ENCODE results near the gene STAT3. TPM values are rescaled to one million over a fixed set of nuclear protein-coding genes. Genes with fewer than 3 reads are reported as not detected.

The STAT3 gene
- 154 and 163 TPM in 2 replicates for total RNA-seq
- polyA plus RNA-seq = 152 and 157 TPM in 2 replicates

GRCh38 chr17:42388381-42389134, at the start of gene STAT3:
Gene STAT3, minus strand, starts transcription at chr17:42388442. Its CDS starts 39,926 bp downstream, at chr17:42348516.
- Histone ChIP-seq H3K9me3 (ENCODE audit: low read depth) (no peaks in the 10 kb centered on the region), H3K79me2 (peaks cover 45% of the 10 kb centered on the region), H3K4me2 (peak within 1 kb of the TSS; percentile 79), H3K4me1 (ENCODE audit: insufficient read depth) (peaks cover 20% of the 10 kb centered on the region), H3K36me3 (replicated peaks; ENCODE audit: insufficient read depth, low read depth) (no peaks in the 10 kb centered on the region), H3K4me3 (peak within 1 kb of the TSS; percentile 47), H3K9me2 (replicated peaks; ENCODE audit: insufficient read depth) (no peaks in the 10 kb centered on the region), H3K27me3 (no peaks in the 10 kb centered on the region), H2AFZ (peak within 1 kb of the TSS; percentile 46), H4K20me1 (ENCODE audit: insufficient read depth, poor library complexity, severe bottlenecking) (peaks cover 34% of the 10 kb centered on the region), H3K27ac (peak within 1 kb of the TSS; percentile 96)
- WGBS (ENCODE audit: low lambda C conversion rate, missing lambda C conversion rate) = 2% methylated on average over 39 of the region's 44 CpGs
- TF ChIP-seq EZH2phosphoT487 (IDR thresholded peaks at IDR 0.05; ENCODE audit: low read depth, severe bottlenecking, unreplicated experiment) (no peak), CTCF (IDR thresholded peaks at IDR 0.05; ENCODE audit: poor library complexity) (no peak), EZH2 (IDR thresholded peaks at IDR 0.05; ENCODE audit: borderline replicate concordance) (no peak)
- DNase-seq (ENCODE audit: low spot score) = peak; percentile 100

- Histone ChIP-seq H3K9me3 (ENCODE audit: low read depth) (no peaks in the 10 kb centered on the region), H3K79me2 (no peaks in the 10 kb centered on the region), H3K4me2 (no peak overlapping the region), H3K36me3 (replicated peaks; ENCODE audit: insufficient read depth, low read depth) (no peaks in the 10 kb centered on the region), H3K4me1 (ENCODE audit: insufficient read depth) (peaks cover 11% of the 10 kb centered on the region), H3K27me3 (no peaks in the 10 kb centered on the region), H3K4me3 (no peak overlapping the region), H4K20me1 (ENCODE audit: insufficient read depth, poor library complexity, severe bottlenecking) (no peaks in the 10 kb centered on the region), H2AFZ (no peak overlapping the region), H3K27ac (peak overlapping the region; percentile 80), H3K9me2 (replicated peaks; ENCODE audit: insufficient read depth) (no peaks in the 10 kb centered on the region)
- DNase-seq (ENCODE audit: low spot score) = peak; percentile 66
- TF ChIP-seq CTCF (IDR thresholded peaks at IDR 0.05; ENCODE audit: poor library complexity) (no peak), EZH2 (IDR thresholded peaks at IDR 0.05; ENCODE audit: borderline replicate concordance) (no peak)
- 71% methylated on average over 6 of the region's 6 CpGs for WGBS (ENCODE audit: low lambda C conversion rate, missing lambda C conversion rate)
Measured at GRCh38 chr17:42436391-42436790, 48.1 kb upstream of the STAT3 start.

- no peaks in the 10 kb centered on the region for H3K9me3 ChIP-seq (ENCODE audit: low read depth)
- no peaks in the 10 kb centered on the region for H3K36me3 ChIP-seq (replicated peaks; ENCODE audit: insufficient read depth, low read depth)
- no peaks in the 10 kb centered on the region for H3K79me2 ChIP-seq
- H4K20me1 ChIP-seq (ENCODE audit: insufficient read depth, poor library complexity, severe bottlenecking) = no peaks in the 10 kb centered on the region
- no peaks in the 10 kb centered on the region for H3K9me2 ChIP-seq (replicated peaks; ENCODE audit: insufficient read depth)
- peak overlapping the region; percentile 1 for H2AFZ ChIP-seq
- 19% methylated on average over 3 of the region's 3 CpGs for WGBS (ENCODE audit: low lambda C conversion rate, missing lambda C conversion rate)
- no peak overlapping the region for H3K4me3 ChIP-seq
- H3K27me3 ChIP-seq = no peaks in the 10 kb centered on the region
- H3K4me1 ChIP-seq (ENCODE audit: insufficient read depth) = peaks cover 19% of the 10 kb centered on the region
- H3K27ac ChIP-seq = peak overlapping the region; percentile 52
- no peak for TF ChIP-seq CTCF (IDR thresholded peaks at IDR 0.05; ENCODE audit: poor library complexity)
- TF ChIP-seq EZH2 (IDR thresholded peaks at IDR 0.05; ENCODE audit: borderline replicate concordance) = no peak
- no peak for TF ChIP-seq EZH2phosphoT487 (IDR thresholded peaks at IDR 0.05; ENCODE audit: low read depth, severe bottlenecking, unreplicated experiment)
- DNase-seq (ENCODE audit: low spot score) = no peak
- H3K4me2 ChIP-seq = no peak overlapping the region
Measured at GRCh38 chr17:42431758-42432161, 43.5 kb upstream of the STAT3 start.

Measured in hepatocyte (in vitro differentiated cells).